WTC11 (cell line): Measurements from ENCODE around the gene TMEM25. TPM values are rescaled to one million over a fixed set of nuclear protein-coding genes. Genes with fewer than 3 reads are reported as not detected.

ENCODE experiments used
- ATF1 ChIP-seq: sonication (generic); formaldehyde crosslinking; IDR thresholded peaks from 2 replicates; pipeline ENCODE4 v1.8.1; 2023; ENCODE audit warnings: mild to moderate bottlenecking, moderate library complexity, missing genetic modification reagents
- ATF3 ChIP-seq: sonication (generic); formaldehyde crosslinking; conservative IDR thresholded peaks from 2 replicates; pipeline ENCODE4 v1.8.1; 2022; ENCODE audit warnings: mild to moderate bottlenecking, missing genetic modification reagents
- CDX4 ChIP-seq: fragments of 250-450 bp; sonication (Bioruptor Pico); IDR thresholded peaks from 2 replicates; pipeline ENCODE4 v1.9.0; 2021; ENCODE audit warnings: moderate library complexity, mild to moderate bottlenecking, inconsistent platforms, borderline replicate concordance
- ERG ChIP-seq: fragments of 250-450 bp; sonication (Bioruptor Pico); IDR thresholded peaks from 2 replicates; pipeline ENCODE4 v1.8.0; 2021; ENCODE audit warnings: mild to moderate bottlenecking
- FOXP4 ChIP-seq: sonication (generic); formaldehyde crosslinking; IDR thresholded peaks from 2 replicates; pipeline ENCODE4 v1.8.0; 2022; ENCODE audit warnings: mild to moderate bottlenecking, missing genetic modification reagents
- HMGA2 ChIP-seq: fragments of 250-450 bp; sonication (Bioruptor Pico); IDR thresholded peaks from 2 replicates; pipeline ENCODE4 v1.4.0; 2021; ENCODE audit warnings: mild to moderate bottlenecking, moderate library complexity
- HMGXB4 ChIP-seq: sonication (generic); formaldehyde crosslinking; IDR thresholded peaks from 2 replicates; pipeline ENCODE4 v1.8.1; 2023; ENCODE audit warnings: mild to moderate bottlenecking, moderate library complexity, missing genetic modification reagents
- MXD4 ChIP-seq: fragments of 250-450 bp; sonication (Bioruptor Pico); IDR thresholded peaks from 2 replicates; pipeline ENCODE4 v1.8.0; 2021; ENCODE audit warnings: mild to moderate bottlenecking, moderate library complexity, borderline replicate concordance
- MYBL2 ChIP-seq: sonication (generic); formaldehyde crosslinking; IDR thresholded peaks from 2 replicates; pipeline ENCODE4 v1.8.1; 2023; ENCODE audit warnings: mild to moderate bottlenecking, moderate library complexity, missing genetic modification reagents
- NR2C2 ChIP-seq: sonication (generic); formaldehyde crosslinking; IDR thresholded peaks from 2 replicates; pipeline ENCODE4 v1.8.0; 2022; ENCODE audit warnings: mild to moderate bottlenecking, missing genetic modification reagents
- OVOL2 ChIP-seq: fragments of 250-450 bp; sonication (Bioruptor Pico); IDR thresholded peaks from 2 replicates; pipeline ENCODE4 v1.9.0; 2021; ENCODE audit warnings: mild to moderate bottlenecking, borderline replicate concordance
- PREB ChIP-seq: sonication (generic); formaldehyde crosslinking; IDR thresholded peaks from 2 replicates; pipeline ENCODE4 v1.8.1; 2022; ENCODE audit warnings: mild to moderate bottlenecking, missing genetic modification reagents, moderate library complexity, borderline replicate concordance
- TCF7 ChIP-seq: sonication (generic); formaldehyde crosslinking; IDR thresholded peaks from 2 replicates; pipeline ENCODE4 v1.8.0; 2022; ENCODE audit warnings: mild to moderate bottlenecking, low read depth, missing genetic modification reagents, moderate library complexity
- USF1 ChIP-seq: sonication (generic); formaldehyde crosslinking; IDR thresholded peaks from 2 replicates; pipeline ENCODE4 v1.8.0; 2022; ENCODE audit warnings: mild to moderate bottlenecking, missing genetic modification reagents
- ZBTB43 ChIP-seq: sonication (generic); formaldehyde crosslinking; IDR thresholded peaks from 2 replicates; pipeline ENCODE4 v1.8.1; 2023; ENCODE audit warnings: mild to moderate bottlenecking, missing genetic modification reagents
- ZMAT4 ChIP-seq: fragments of 250-450 bp; sonication (Bioruptor Pico); IDR thresholded peaks from 2 replicates; pipeline ENCODE4 v1.9.0; 2021; ENCODE audit warnings: mild to moderate bottlenecking
- ZNF121 ChIP-seq: sonication (generic); formaldehyde crosslinking; IDR thresholded peaks from 2 replicates; pipeline ENCODE4 v1.8.0; 2023; ENCODE audit warnings: missing genetic modification reagents
- ZNF263 ChIP-seq: sonication (generic); formaldehyde crosslinking; IDR thresholded peaks from 2 replicates; pipeline ENCODE4 v1.8.1; 2022; ENCODE audit warnings: low read depth, mild to moderate bottlenecking, moderate library complexity, missing genetic modification reagents
- ZNF425 ChIP-seq: fragments of 250-450 bp; sonication (Bioruptor Pico); conservative IDR thresholded peaks from 2 replicates; pipeline ENCODE4 v1.9.0; 2021; ENCODE audit warnings: mild to moderate bottlenecking
- ZNF532 ChIP-seq: fragments of 250-450 bp; sonication (Bioruptor Pico); IDR thresholded peaks from 2 replicates; pipeline ENCODE4 v1.9.0; 2021; ENCODE audit warnings: mild to moderate bottlenecking, borderline replicate concordance
- total RNA-seq: library from RNA; stranded (reverse); gene quantifications from 3 replicates; pipeline ENCODE4 v1.2.3, GENCODE V29; 2021

The TMEM25 gene
- total RNA-seq, 1 experiment from 2014 or later: 19.7 TPM

- no peak for TF ChIP-seq ERG (CRISPR knock-in tag)
- TF ChIP-seq ZNF121 (CRISPR knock-in tag): no peak
- TF ChIP-seq ZMAT4 (CRISPR knock-in tag): no peak
- TF ChIP-seq HMGXB4 (CRISPR knock-in tag): peak; percentile 93
- TF ChIP-seq CDX4: no peak
- TF ChIP-seq ATF3 (CRISPR knock-in tag): no peak
- no peak for TF ChIP-seq HMGA2
- TF ChIP-seq TCF7: no peak
- no peak for TF ChIP-seq MYBL2 (CRISPR knock-in tag)
- TF ChIP-seq MXD4: no peak
- TF ChIP-seq USF1: peak; percentile 62; the same call in 1 of the 2 replicates
- peak; percentile 52 for TF ChIP-seq FOXP4
- peak; percentile 90 for TF ChIP-seq ZBTB43 (CRISPR knock-in tag)
- TF ChIP-seq ATF1 (CRISPR knock-in tag): 0 out of 2 replicates have a peak, but pooled peaks have one; percentile 19
- TF ChIP-seq NR2C2 (CRISPR knock-in tag): no peak
- TF ChIP-seq ZNF263: no peak; the same call in 1 of the 2 replicates
- TF ChIP-seq ZNF532: no peak
- no peak for TF ChIP-seq OVOL2 (CRISPR knock-in tag)
- TF ChIP-seq PREB (CRISPR knock-in tag): no peak
- no peak for TF ChIP-seq ZNF425 (CRISPR knock-in tag)
These were observed at the start of gene TMEM25 (continued) for GRCh38 chr11:118530683-118531596.
